Keratinocyte (primary cell): ENCODE data around the gene SF3B2. TPM values are rescaled to one million over a fixed set of nuclear protein-coding genes. Genes with fewer than 3 reads are reported as not detected.

Experiments
- DNase-seq: peaks from one replicate; pipeline ENCODE4 v3.0.0-alpha.2; 2011; ENCODE audit warnings: low read depth, missing footprints, low spot score
- FAIRE-seq: peaks from 2 replicates; lab custom pipeline; 2011; peaks lifted over from hg19 to GRCh38; lab: Jason Lieb, UNC
- H2AFZ ChIP-seq: 2 replicates; pipeline ENCODE4 v1.6.0; 2012; ENCODE audit warnings: low read length, control low read depth, inconsistent platforms; ENCODE audit not compliant: control insufficient read depth
- H3K27ac ChIP-seq: 2 replicates; pipeline ENCODE4 v1.5.1; 2011; ENCODE audit warnings: low read length; ENCODE audit not compliant: control insufficient read depth, insufficient read depth
- H3K27me3 ChIP-seq: 3 replicates; pipeline ENCODE4 v1.6.0; 2011; ENCODE audit warnings: low read length; ENCODE audit not compliant: control insufficient read depth, insufficient read depth; ENCODE audit errors: extremely low read depth
- H3K36me3 ChIP-seq, 2 experiments: 2 replicates in 1 of 2; 3 replicates in 1 of 2; pipeline ENCODE4 v1.5.1; 2011; ENCODE audit warnings: low read length in 2 of 2, mild to moderate bottlenecking in 1 of 2; ENCODE audit not compliant: control insufficient read depth in 2 of 2, insufficient read depth in 2 of 2; ENCODE audit errors: extremely low read depth in 1 of 2
- H3K4me1 ChIP-seq: 3 replicates; pipeline ENCODE4 v1.5.1; 2011; ENCODE audit warnings: low read length; ENCODE audit not compliant: control insufficient read depth, insufficient read depth; ENCODE audit errors: extremely low read depth
- H3K4me2 ChIP-seq: 3 replicates; pipeline ENCODE4 v1.6.0; 2011; ENCODE audit warnings: low read depth, low read length; ENCODE audit not compliant: control insufficient read depth, insufficient read depth; ENCODE audit errors: extremely low read depth
- H3K4me3 ChIP-seq, 3 experiments: fragments of 200-600 bp in 1 of 3; sonication (generic) in 1 of 3; 2 replicates in 2 of 3; 3 replicates in 1 of 3; pipeline ENCODE4 v1.5.1; 2011 to 2016; ENCODE audit warnings: low read length in 3 of 3, mild to moderate bottlenecking in 3 of 3, control low read depth in 2 of 3, inconsistent platforms in 1 of 3, low read depth in 1 of 3, mixed read lengths in 1 of 3, mixed run types in 1 of 3, moderate library complexity in 1 of 3; ENCODE audit not compliant: control insufficient read depth in 2 of 3, insufficient read depth in 2 of 3; ENCODE audit errors: extremely low read depth in 1 of 3
- H3K79me2 ChIP-seq: 2 replicates; pipeline ENCODE4 v1.6.0; 2012; ENCODE audit warnings: low read length; ENCODE audit not compliant: control insufficient read depth, insufficient read depth
- H3K9ac ChIP-seq: 3 replicates; pipeline ENCODE4 v1.6.0; 2011; ENCODE audit warnings: low read length; ENCODE audit not compliant: control insufficient read depth, insufficient read depth; ENCODE audit errors: extremely low read depth
- H3K9me1 ChIP-seq: 3 replicates; pipeline ENCODE4 v1.6.0; 2011; ENCODE audit warnings: low read length; ENCODE audit not compliant: control insufficient read depth, insufficient read depth; ENCODE audit errors: extremely low read depth
- H3K9me3 ChIP-seq: 2 replicates; pipeline ENCODE4 v1.5.1; 2012; ENCODE audit warnings: low read depth, low read length; ENCODE audit not compliant: control insufficient read depth
- H4K20me1 ChIP-seq: 3 replicates; pipeline ENCODE4 v1.6.0; 2011; ENCODE audit warnings: low read length; ENCODE audit not compliant: control insufficient read depth, insufficient read depth; ENCODE audit errors: extremely low read depth
- EZH2 ChIP-seq: IDR thresholded peaks from one replicate; pipeline ENCODE4 v1.6.1; 2012; ENCODE audit warnings: inconsistent platforms, mild to moderate bottlenecking, low read length, moderate library complexity
- dilution Hi-C: fragments of 300-500 bp; cut with MboI; formaldehyde crosslinking; loops from one replicate; pipeline ENCODE4 v1.7.0; 2020; ENCODE audit warnings: low sequenced_read_pairs; ENCODE audit not compliant: extremely low pct_ligation_motif_present
- polyA plus RNA-seq, 5 experiments: library from polyadenylated mRNA; depleted of rRNA in 3 of 5; stranded (reverse) in 3 of 5; stranded (forward) in 1 of 5; unstranded in 1 of 5; fragments of >200 nt; gene quantifications; 1 replicate in 1 of 5; 2 replicates in 3 of 5; 3 replicates in 1 of 5; pipeline versions ENCODE4 v1.2.1 to v1.2.3, GENCODE V29; 2011 to 2012; ENCODE audit warnings: missing spikeins in 2 of 5, low read depth in 1 of 5, low replicate concordance in 1 of 5
- TF ChIP-seq, protein P1 (sequence below), 3 experiments: IDR thresholded peaks in 1 of 3; conservative IDR thresholded peaks in 1 of 3; optimal IDR thresholded peaks in 1 of 3; 2 replicates in 2 of 3; 3 replicates in 1 of 3; pipeline versions ENCODE3 to v1.5.1; 2011; ENCODE audit warnings: low read length in 3 of 3, mild to moderate bottlenecking in 3 of 3, moderate library complexity in 2 of 3, control low read depth in 1 of 3, inconsistent platforms in 1 of 3; ENCODE audit not compliant: insufficient read depth in 2 of 3; ENCODE audit errors: extremely low read depth in 1 of 3

Gene SF3B2
- polyA plus RNA-seq, 1 donor (not counting 4 experiments of a cell fraction or from before 2014, with no cell fraction given): 73.0 TPM

DNA sequence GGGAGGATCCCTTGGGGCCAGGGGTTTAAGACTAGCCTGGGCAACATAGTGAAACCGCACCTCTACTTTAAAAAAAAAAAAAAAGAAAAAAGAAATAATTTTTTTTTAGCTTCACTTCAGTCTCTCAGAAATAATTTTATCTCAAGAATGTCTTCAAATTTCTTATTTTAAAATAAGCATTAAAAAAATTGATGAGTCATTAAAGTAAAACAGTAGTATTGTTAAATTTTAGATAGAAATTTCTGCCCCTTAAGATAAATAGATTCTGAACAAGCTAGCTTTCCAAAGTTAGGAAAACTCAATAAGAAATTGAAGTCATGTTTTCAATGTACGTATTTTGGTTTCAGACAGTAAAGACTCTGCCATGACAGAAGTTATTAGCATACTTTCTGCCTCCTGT lies 10.2 kb downstream of the SF3B2 start:
- Histone ChIP-seq H3K9ac (no peak overlapping the region), H3K4me3 (no peak overlapping the region), H3K9me3 (no peaks in the 10 kb centered on the region), H2AFZ (no peak overlapping the region), H3K27me3 (no peaks in the 10 kb centered on the region), H3K9me1 (peaks cover 3% of the 10 kb centered on the region), H3K79me2 (peaks cover 16% of the 10 kb centered on the region), H3K4me2 (no peak overlapping the region), H3K27ac (no peak overlapping the region), H3K4me1 (peaks cover 16% of the 10 kb centered on the region), H3K36me3 (peaks cover 57 to 69% of the 10 kb centered on the region in 2 experiments), H4K20me1 (peaks cover 2% of the 10 kb centered on the region)
- no peak for TF ChIP-seq EZH2
- TF ChIP-seq, protein P1, sequence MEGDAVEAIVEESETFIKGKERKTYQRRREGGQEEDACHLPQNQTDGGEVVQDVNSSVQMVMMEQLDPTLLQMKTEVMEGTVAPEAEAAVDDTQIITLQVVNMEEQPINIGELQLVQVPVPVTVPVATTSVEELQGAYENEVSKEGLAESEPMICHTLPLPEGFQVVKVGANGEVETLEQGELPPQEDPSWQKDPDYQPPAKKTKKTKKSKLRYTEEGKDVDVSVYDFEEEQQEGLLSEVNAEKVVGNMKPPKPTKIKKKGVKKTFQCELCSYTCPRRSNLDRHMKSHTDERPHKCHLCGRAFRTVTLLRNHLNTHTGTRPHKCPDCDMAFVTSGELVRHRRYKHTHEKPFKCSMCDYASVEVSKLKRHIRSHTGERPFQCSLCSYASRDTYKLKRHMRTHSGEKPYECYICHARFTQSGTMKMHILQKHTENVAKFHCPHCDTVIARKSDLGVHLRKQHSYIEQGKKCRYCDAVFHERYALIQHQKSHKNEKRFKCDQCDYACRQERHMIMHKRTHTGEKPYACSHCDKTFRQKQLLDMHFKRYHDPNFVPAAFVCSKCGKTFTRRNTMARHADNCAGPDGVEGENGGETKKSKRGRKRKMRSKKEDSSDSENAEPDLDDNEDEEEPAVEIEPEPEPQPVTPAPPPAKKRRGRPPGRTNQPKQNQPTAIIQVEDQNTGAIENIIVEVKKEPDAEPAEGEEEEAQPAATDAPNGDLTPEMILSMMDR (optimal IDR thresholded peaks at IDR 0.05 in 1 of 3, IDR thresholded peaks at IDR 0.05 in 1 of 3, conservative IDR thresholded peaks at IDR 0.05 in 1 of 3; ENCODE audit: extremely low read depth in 1 of 3, insufficient read depth in 2 of 3, low read length in 3 of 3): no peak
- FAIRE-seq (no peak), DNase-seq (no peak)
- dilution Hi-C loops: no loop called here

DNA sequence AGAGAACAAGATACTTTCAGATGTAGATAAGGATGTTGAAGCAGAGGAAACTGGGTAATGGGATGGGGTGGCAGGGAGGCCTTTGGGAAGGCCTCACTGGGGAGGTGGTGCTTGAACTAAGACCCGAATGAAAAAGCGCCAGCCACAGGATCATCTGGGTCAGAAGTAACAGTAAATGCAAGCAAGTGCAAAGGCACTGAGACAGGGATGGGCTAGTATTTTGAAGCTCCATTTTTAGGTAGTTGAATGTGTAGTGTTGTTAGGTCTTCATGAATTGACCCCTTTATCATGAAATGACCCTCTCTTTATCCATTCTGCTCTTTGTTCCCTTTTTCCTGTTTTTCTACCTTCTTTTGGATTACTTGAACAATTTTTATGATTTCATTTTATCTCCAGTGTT lies 11.7 kb downstream of the SF3B2 start:
- H3K79me2 ChIP-seq: peaks cover 15% of the 10 kb centered on the region
- no peak for DNase-seq
- peaks cover 56 to 70% of the 10 kb centered on the region in 2 experiments for H3K36me3 ChIP-seq
- H3K4me1 ChIP-seq: peaks cover 18% of the 10 kb centered on the region
- no peaks in the 10 kb centered on the region for H3K27me3 ChIP-seq
- no peak overlapping the region for H3K4me2 ChIP-seq
- H4K20me1 ChIP-seq: peaks cover 10% of the 10 kb centered on the region
- no peak overlapping the region for H3K27ac ChIP-seq
- no peak overlapping the region for H3K4me3 ChIP-seq
- H3K9ac ChIP-seq: no peak overlapping the region
- no peak for FAIRE-seq
- TF ChIP-seq, protein P1 (optimal IDR thresholded peaks at IDR 0.05 in 1 of 3, IDR thresholded peaks at IDR 0.05 in 1 of 3, conservative IDR thresholded peaks at IDR 0.05 in 1 of 3; ENCODE audit: extremely low read depth in 1 of 3, insufficient read depth in 2 of 3, low read length in 3 of 3): no peak
- no peak for TF ChIP-seq EZH2
- H3K9me3 ChIP-seq: no peaks in the 10 kb centered on the region
- peaks cover 3% of the 10 kb centered on the region for H3K9me1 ChIP-seq
- no peak overlapping the region for H2AFZ ChIP-seq
- dilution Hi-C loops: no loop called here
